Stimulated activated CD8-positive, alpha-beta memory T cell treated with anti-CD3 and anti-CD28 coated beads, Interleukin-7, amount 100 ng/mL, for 48 hours (primary cell): ENCODE data around the gene ARHGAP15.

Experiments
- DNase-seq, 2 donors: peaks; one replicate each; pipeline ENCODE4 v3.0.0-alpha.2; 2020; ENCODE audit warnings: low read depth in 1 of 2; ENCODE audit errors: extremely low read depth in 1 of 2

The ARHGAP15 gene

DNA sequence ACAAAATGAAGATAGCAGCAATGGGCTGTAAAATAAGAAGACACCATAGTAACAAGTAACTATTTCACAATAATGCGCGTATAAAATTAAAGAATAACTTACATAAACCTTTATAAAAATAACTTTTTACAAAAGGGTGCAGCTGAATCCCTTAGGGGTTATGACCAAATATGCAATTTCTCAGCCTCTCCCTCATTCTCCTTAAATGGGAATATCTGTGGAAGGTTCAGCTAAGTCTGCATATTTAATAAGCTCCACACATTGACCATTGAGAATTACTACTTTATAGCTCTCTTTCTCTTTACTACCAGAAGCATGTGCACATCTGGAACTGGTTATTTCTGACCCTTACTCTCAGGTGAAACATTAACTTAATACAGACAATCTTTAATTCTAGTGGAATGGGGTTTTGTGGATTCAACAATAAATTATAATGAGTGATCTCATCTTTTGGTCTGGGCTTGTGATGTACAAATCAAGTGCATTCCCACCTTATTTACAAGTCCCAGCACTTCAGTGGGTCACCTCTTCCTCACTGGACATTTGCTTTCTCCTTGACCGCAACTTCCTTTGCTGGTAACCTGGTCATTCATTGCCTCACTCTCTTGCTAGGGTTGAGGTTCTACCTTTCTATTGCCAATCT is 15.7 kb downstream of the ARHGAP15 start:
- DNase-seq: no peak

- DNase-seq: no peak
These were observed 17.1 kb downstream of the ARHGAP15 start for GRCh38 chr2:143146366-143146765.

- no peak for DNase-seq
These were observed 17.8 kb downstream of the ARHGAP15 start for GRCh38 chr2:143146815-143147530.

DNA sequence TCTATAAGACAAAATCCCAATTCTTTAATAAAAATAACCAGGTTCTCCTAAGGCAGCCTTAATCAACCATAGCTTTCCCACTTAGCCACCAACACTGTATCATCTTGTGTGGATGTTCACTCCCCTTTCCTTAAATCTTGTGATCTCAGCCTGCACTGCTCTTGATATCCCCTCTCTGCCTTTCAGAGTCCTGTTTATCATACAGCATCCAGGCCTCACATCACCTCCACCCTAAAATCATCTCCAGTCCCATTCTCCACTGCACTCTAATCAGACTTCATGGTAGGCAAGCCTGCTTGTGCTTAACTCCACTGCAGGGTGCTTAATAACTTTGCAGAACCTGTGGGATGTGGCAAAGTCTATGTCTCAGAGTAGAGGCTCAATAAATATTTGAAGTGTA is 18.8 kb downstream of the ARHGAP15 start:
- DNase-seq: no peak

GRCh38 chr2:143148757-143149156 is 19.5 kb downstream of the ARHGAP15 start:
- no peak for DNase-seq

- no peak for DNase-seq
These were observed 21.1 kb downstream of the ARHGAP15 start for GRCh38 chr2:143150287-143150686.

- no peak for DNase-seq
These were observed 22.0 kb downstream of the ARHGAP15 start for GRCh38 chr2:143151111-143151752.

DNA sequence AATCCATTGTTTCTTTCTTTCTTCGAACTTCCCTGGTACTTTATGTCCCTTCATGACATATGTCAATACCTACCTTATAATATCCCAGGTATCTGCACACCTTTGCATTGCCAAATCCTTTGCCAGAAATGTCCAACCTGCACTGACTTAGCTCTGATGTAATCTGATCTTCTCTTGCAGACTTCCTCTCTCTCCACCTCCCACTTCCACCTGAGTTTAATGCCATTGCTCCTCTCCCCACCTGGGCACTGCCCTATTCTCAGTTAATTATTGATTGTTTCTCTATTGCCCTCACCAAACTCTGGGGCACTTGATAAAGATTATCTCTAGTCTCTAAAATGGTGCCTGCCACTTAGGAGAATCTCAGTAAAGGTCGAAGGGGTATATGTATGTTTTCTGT is 23.0 kb downstream of the ARHGAP15 start:
- DNase-seq: no peak

GRCh38 chr2:143152637-143153036 is 23.4 kb downstream of the ARHGAP15 start:
- no peak for DNase-seq

DNA sequence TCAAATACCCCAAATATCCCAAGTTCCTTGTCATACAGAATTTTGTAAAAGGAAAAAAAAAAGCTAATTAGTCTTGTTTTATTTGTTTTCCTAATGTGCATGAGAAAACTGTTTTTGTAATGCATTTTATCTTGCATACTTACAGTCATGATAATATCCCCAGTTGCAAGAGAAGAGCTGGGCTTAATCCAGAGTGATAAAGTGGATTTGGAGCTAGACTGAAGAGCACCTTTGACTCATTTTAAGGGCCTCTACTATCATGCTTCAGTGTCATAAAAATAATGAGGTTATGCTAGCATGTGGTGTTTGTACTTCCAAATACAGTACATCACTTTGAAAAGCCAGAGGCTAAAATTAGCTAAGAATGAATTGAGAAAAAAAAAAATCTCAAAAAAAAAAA is 26.4 kb downstream of the ARHGAP15 start:
- no peak for DNase-seq

- no peak for DNase-seq
These were observed 27.8 kb downstream of the ARHGAP15 start for GRCh38 chr2:143157001-143157400.

GRCh38 chr2:143157418-143157817 is 28.2 kb downstream of the ARHGAP15 start:
- no peak for DNase-seq

DNA sequence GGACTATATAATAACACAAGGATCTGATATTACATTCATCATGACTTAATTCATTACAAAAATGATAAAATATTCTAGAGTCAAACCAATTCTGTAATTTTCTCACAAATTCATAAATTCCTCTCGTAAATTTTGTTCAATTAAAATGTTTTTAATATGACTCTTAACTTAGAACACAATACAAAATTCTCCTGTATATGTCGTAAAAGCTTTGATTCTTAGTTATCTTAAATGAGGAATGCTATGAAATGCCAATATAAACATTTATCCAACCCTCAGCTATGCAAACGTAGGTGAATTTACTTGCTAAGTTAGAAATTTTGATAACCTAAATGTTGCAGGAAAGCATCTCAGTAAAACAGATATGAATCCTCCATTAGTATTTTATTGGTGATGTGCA is 28.9 kb downstream of the ARHGAP15 start:
- DNase-seq: no peak

DNA sequence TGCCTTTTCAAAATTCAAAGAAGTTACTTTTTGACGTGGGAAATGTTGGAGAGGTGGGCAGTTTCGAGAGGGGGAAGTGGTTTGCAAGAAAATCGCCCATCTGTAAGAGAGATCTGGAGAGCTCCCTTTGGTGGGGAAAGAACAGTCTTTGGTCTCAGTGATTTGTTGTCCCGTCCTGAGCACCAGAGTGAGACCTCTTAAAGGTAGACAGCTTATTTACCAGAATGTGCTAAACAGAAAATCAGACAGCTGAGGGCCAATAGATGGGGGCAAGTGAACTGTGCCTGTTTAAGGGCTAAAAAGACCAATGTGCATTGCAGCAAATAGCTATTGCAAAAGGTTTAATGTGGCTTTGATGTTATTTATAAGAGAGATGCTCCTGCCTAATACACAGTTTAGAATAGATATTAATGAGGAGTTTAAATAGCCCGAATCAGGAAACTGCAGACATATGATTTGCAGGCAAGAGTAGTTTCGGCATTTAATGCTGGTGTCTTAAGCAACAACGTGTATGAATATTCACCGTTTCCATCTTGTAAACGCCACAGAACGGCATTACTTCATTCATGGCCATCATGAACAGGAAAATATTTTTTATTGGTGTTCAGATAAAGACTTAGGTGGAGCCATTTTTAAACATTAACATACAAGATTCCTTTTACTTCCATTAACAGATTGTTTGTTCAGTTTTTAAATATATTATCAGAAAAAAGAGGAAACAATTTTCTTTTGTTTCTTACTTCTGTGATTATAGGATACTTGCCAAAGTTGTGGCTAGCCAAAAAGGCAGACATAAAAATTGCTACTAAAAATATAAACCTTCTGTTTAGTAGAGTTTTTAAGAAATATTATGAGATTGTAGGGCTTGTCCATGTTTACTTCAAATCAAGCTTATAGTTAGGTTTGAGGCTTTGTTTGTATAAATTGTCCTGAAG is 29.6 kb downstream of the ARHGAP15 start:
- DNase-seq: no peak

DNA sequence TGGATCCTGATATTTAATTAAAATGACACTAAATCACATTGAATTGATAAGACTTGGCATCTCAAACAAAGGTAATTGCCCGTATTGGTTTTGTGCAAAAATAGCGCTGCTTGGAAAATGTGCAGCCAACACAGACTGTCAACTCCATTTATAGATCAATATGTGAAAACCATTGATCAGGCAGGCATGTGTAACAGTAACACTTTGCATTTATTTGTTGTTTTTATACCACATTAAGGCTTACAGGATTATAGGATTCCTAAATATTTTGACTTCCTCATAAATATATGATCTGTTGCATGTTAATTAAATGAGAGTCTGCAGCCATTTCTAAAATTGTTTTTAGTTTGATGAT is 30.2 kb downstream of the ARHGAP15 start:
- DNase-seq: no peak

- DNase-seq: no peak
These were observed 31.8 kb downstream of the ARHGAP15 start for GRCh38 chr2:143160732-143161707.

DNA sequence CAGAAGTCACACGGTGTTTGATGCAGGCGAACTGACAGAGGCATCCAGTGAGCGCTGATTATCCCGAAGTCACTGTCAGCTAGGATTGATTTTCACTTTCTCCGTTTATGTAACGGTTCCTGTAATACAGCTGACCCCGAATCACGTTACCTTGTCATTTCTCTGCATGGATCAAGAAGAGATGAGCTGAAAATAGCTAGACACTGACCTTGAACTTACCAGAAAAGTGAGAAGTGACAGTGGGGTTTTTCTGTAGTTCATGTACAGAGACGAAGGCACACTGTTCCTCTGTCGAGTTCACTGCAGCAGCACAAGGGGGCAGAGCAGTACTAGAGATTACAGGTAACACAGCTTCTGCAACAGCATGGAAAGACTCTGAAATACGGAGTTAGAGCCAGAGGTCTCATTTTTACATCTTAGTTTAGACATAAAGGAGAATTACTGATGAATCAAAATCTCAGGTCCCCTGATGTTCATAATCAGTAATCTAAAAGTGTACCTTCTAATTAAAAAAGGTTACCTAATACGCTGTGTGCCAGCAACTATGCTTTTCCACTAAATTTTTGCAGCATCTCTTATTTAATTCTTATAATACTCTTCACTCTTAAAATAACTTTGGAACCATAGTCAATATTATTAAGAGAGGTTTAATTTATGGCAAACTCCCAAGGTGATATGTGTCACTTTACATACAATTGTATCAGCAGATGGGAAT is 33.1 kb downstream of the ARHGAP15 start:
- no peak for DNase-seq

GRCh38 chr2:143162997-143163396 is 33.8 kb downstream of the ARHGAP15 start:
- DNase-seq: no peak

DNA sequence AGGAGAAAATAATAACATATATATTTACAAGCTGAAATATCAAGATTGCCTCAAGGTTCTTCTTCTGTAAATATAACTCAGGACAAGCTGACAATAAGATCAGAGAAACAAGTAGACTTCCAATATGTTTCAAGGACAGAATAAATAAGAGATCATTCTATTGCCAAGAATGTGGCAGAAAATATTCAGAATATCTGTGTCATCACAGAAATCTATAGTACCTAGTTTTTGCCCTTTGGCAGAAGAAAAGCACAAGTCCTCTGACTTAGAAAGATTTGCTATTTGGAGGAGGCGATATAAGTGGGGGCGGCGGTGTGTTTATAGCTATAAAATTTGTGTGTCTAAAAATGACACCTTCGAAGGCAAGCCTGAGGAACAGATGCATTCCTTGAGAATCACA is 34.3 kb downstream of the ARHGAP15 start:
- DNase-seq: no peak
